Neuron (in vitro differentiated cells): ENCODE results near the gene MLST8.
A peak's percentile ranks its signal among the peaks of the same experiment; 100 is the strongest.
"Not testable (repeated sequence)": the region's sequence is repeated elsewhere in the genome, so short reads cannot be mapped to it uniquely, and the experiment has no call there.

ENCODE experiments used
- H2AFZ ChIP-seq: one replicate; pipeline ENCODE4 v1.6.1; 2013; ENCODE audit warnings: low read depth, mild to moderate bottlenecking, inconsistent platforms, low read length, moderate library complexity
- H3K27me3 ChIP-seq: one replicate; pipeline ENCODE4 v1.6.1; 2013; ENCODE audit warnings: low read length; ENCODE audit not compliant: insufficient read depth
- H3K36me3 ChIP-seq: one replicate; pipeline ENCODE4 v1.6.1; 2013; ENCODE audit warnings: low read length; ENCODE audit not compliant: insufficient read depth
- H3K4me1 ChIP-seq: one replicate; pipeline ENCODE4 v1.6.1; 2013; ENCODE audit warnings: low read length; ENCODE audit not compliant: insufficient read depth
- H3K4me3 ChIP-seq: 2 replicates; pipeline ENCODE4 v1.5.1; 2013; ENCODE audit warnings: mild to moderate bottlenecking, low read length, moderate library complexity
- H3K9me3 ChIP-seq: one replicate; pipeline ENCODE4 v1.6.1; 2013; ENCODE audit warnings: low read length

The MLST8 gene

GRCh38 chr16:2250652-2251295, 45.5 kb downstream of the MLST8 start:
- Histone ChIP-seq H3K27me3 (no peaks in the 10 kb centered on the region), H3K4me1 (peaks cover 17% of the 10 kb centered on the region), H3K4me3 (peak overlapping the region; percentile 96), H2AFZ (peak overlapping the region; percentile 22), H3K9me3 (no peaks in the 10 kb centered on the region), H3K36me3 (peaks cover 45% of the 10 kb centered on the region)

GRCh38 chr16:2251296-2252111, 46.2 kb downstream of the MLST8 start, which contains the start of gene ECI1:
ECI1 (minus strand) TSS chr16:2251587; CDS start chr16:2251566, 21 bp downstream.
- Histone ChIP-seq H3K9me3 (no peaks in the 10 kb centered on the region), H3K4me3 (peak within 1 kb of the TSS; percentile 96), H3K36me3 (peaks cover 45% of the 10 kb centered on the region), H3K4me1 (peaks cover 17% of the 10 kb centered on the region), H3K27me3 (no peaks in the 10 kb centered on the region), H2AFZ (peak within 1 kb of the TSS; percentile 22)

- Histone ChIP-seq H3K4me1 (peaks cover 17% of the 10 kb centered on the region), H3K36me3 (peaks cover 54% of the 10 kb centered on the region), H2AFZ (no peak overlapping the region), H3K9me3 (no peaks in the 10 kb centered on the region), H3K27me3 (no peaks in the 10 kb centered on the region), H3K4me3 (no peak overlapping the region)
Measured at GRCh38 chr16:2252806-2253148, 47.5 kb downstream of the MLST8 start.

GRCh38 chr16:2253293-2253692, 48.0 kb downstream of the MLST8 start:
- Histone ChIP-seq H3K4me3 (no peak overlapping the region), H3K9me3 (no peaks in the 10 kb centered on the region), H3K36me3 (peaks cover 58% of the 10 kb centered on the region), H2AFZ (no peak overlapping the region), H3K4me1 (peaks cover 17% of the 10 kb centered on the region), H3K27me3 (no peaks in the 10 kb centered on the region)

- Histone ChIP-seq H3K9me3 (no peaks in the 10 kb centered on the region), H2AFZ (no peak overlapping the region), H3K4me1 (peaks cover 10% of the 10 kb centered on the region), H3K27me3 (no peaks in the 10 kb centered on the region), H3K4me3 (no peak overlapping the region), H3K36me3 (peaks cover 77% of the 10 kb centered on the region)
Measured at GRCh38 chr16:2256531-2257140, 51.4 kb downstream of the MLST8 start.

GRCh38 chr16:2257726-2258125, 52.5 kb downstream of the MLST8 start:
- Histone ChIP-seq H2AFZ (no peak overlapping the region), H3K4me3 (no peak overlapping the region), H3K27me3 (no peaks in the 10 kb centered on the region), H3K4me1 (peaks cover 2% of the 10 kb centered on the region), H3K9me3 (no peaks in the 10 kb centered on the region), H3K36me3 (peaks cover 87% of the 10 kb centered on the region)

- peaks cover 87% of the 10 kb centered on the region for H3K36me3 ChIP-seq
- not testable (repeated sequence) for H3K4me3 ChIP-seq, H3K9me3 ChIP-seq, H3K4me1 ChIP-seq, H3K27me3 ChIP-seq, H2AFZ ChIP-seq
Measured at GRCh38 chr16:2258530-2258929, 53.3 kb downstream of the MLST8 start.
